Hematopoietic multipotent progenitor cell (in vitro differentiated cells): Measurements from ENCODE around the gene SAFB2. TPM values are rescaled to one million over a fixed set of nuclear protein-coding genes. Genes with fewer than 3 reads are reported as not detected.

Experiments used
- DNase-seq, 3 donors: peaks; one replicate each; pipeline ENCODE4 v3.0.0-alpha.2; 2011 to 2015; ENCODE audit warnings: low read depth in 2 of 3, low spot score in 2 of 3
- total RNA-seq: library from RNA; depleted of rRNA; stranded (reverse); fragments of >200 nt; gene quantifications from one replicate; pipeline ENCODE4 v1.2.3, GENCODE V29; 2012

The SAFB2 gene
- total RNA-seq, 1 donor: 52.0 TPM

- no peak for DNase-seq
Measured at GRCh38 chr19:5635427-5635826, 12.9 kb upstream of the SAFB2 start.

DNA sequence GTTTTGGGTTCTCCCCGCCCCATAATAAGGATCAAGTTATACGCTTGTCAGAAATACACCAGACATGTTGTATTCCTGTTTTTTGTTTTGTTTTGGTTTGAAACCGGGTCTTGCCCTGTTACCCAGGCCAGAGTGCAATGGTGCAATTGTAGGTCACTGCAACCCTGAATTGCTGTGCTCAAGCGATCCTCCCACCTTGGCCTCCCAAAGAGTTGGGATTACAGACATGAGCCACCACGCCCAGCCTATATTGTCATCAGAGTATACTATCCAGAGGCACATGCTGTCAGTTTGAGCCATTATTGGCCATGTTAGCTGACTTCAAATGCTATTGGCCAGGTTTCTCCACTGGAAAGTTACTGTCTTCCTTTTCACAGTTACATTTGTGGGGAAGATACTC, 10.1 kb upstream of the SAFB2 start:
- DNase-seq: no peak

DNA sequence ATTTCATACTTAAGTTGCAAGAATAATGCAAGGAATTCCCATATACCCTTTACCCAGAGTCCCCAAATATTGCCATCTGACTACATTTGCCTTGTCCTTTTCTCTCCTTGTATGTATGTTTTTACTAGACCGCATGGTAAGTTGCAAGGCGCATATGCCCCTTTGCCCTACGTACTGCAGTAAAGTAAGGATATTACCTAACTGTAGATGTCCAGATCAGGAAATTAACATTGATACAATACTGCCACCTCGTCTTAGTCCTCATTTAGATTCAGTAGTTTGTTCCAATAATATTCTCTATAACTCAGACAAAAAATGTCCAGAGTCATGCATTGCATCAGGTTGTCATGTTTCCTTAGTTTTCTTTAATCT, 9.7 kb upstream of the SAFB2 start:
- no peak for DNase-seq

DNA sequence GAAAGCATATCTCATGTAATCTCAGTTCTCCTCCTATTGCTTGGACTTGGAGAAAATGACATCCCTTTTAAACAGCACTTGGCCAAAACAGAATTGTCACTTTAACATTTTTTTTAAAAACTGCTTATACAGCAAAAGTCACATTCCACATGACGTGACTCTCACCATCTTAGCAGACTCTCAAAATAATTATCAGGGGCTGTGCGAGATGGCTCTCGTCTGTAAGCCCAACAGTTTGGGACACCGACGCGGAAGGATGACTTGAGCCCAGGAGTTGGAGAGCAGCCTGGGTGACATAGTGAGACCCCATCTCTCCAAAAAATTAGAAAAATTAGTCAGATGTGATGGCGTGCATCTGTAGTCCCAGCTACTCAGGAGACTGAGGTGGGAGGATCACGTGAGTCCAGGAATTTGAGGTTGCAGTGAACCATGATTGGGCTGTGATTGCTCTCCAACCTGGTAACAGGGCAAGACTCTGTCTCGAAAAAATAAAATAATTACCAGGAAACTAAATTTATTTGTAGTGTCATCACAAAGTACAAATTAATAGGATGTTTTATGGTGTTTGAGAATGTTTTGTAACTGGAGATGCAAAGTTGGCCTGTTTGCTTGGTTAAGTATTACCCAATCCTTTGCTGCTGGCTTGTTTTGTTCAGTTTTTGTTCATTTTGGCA, 9.1 kb upstream of the SAFB2 start:
- DNase-seq: no peak

DNA sequence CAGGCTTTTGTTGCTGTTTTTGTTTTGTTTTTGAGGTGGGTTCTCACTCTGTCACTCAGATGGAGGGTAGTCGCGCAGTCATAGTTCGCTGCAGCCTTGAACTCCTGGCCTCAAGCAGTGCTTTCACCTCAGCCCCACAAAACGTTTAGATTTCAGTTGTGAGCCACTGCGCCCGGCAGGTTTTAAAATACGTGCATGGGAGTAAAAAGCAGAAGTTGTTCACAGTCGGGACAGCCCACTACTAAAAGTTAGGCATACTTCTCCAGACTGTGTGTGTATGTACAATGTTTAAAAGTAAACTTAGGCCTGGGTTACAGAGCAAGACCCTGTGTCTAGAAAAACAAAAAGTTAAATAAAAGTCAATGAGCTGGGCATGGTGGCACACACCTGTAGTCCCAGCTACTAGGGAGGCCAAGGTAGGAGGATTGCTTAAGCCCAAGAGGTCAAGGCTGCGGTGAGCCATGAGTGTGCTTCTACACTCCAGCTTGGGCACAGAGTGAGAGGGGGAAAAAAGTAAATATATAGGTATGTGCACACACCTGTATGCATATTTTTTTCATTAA, 6.4 kb upstream of the SAFB2 start:
- peak in 2 of 3 donors; percentile 51 to 81 for DNase-seq

DNA sequence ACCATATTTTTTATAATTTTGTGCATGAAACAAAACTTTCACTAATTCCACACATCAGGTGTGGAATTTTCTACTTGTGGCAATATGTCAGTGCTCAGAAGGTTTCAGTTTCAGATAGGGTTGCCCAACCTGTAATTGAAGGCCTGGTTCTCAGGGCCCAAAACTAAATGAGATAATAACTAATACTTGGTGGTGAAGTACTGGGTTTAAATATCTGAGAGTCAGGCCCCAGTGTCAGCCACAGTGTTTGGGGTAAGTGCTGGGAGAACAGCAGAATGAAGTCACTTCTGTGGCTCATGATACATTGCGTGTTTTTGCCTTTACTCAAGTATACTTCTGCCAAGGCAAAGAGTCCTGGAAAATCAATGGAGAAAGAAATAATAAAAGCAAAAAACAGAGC, 5.9 kb upstream of the SAFB2 start:
- DNase-seq: no peak

- peak in 2 of 3 donors; percentile 90 to 94 for DNase-seq
Measured at GRCh38 chr19:5627395-5627904, 4.9 kb upstream of the SAFB2 start.

DNA sequence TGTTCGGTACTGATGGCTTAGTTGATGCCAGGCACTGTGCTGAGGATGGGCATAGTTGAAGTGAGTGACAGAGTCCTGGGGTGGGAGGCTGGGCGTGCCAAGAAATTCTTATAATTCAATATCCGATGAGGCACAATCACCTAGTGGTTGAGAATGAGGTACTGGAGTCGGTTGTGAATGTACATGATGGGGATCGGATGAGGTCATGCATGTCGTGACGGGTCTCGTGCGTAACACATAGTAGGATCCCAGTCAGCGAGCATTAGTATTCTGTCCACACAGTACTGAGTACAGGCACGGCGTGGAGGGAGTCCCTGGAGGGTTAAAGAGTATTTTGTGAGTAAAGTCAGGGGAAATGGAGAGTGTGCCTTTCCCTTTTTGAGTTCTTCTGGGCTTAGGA, 3.1 kb upstream of the SAFB2 start:
- DNase-seq: no peak

DNA sequence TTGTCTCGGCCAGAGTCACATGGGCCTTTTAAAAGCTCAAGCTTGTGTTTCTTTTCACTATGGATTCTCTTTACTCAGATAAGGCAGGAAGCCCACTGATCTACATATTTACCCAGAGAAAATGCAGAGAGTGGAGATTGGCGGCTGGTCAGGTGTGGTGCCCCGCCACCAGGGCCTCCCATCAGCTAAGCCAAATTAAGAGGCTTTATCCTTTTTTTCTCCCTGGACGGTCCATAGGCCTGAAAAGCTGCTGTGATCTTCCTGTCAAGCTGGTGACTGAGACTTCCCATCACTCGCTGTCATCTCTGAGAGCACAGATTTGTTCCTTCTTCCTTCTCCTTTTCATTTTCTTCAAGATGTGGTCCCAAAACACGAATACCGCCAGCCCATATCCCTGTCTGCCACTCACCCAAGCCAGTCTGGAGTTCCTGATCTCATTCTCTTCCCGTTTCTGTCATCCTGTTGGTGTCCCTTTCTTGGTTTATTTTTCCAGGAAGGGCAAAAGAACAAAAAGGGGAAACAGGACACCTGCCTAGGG, 2.2 kb upstream of the SAFB2 start:
- peak in 1 of 3 donors; percentile 5 for DNase-seq

GRCh38 chr19:5624018-5624663, 1.6 kb upstream of the SAFB2 start:
- peak in 2 of 3 donors; percentile 31 to 37 for DNase-seq

- peak; percentile 6 to 11 (median 11) for DNase-seq
Measured at GRCh38 chr19:5623397-5624017, 931 bp upstream of the SAFB2 start.

DNA sequence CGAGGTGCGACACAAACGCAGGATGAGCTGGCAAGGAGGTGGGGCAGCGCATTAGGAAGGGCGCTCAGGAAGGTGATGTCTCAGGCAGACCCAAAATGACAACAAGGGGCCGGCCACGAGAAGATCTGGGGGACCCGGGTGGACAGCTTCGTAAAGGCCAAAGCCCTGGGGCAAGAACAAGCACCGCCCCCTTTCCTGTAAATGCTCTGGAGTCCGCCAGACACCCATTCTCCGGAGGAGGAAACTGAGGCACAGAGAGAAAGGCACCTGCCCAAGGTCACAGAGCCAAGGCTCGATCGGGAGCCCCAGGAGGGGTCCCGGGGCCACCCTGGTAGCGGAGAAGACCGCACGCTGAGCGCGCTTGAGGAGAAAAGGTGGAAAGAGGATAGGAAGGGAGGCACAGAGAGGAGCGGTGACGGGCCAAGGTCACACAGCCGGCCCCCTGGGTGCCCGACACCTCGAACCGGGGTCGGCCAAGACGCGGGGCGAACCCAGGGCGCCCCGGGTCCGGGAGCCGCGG, 571 bp downstream of the SAFB2 start:
- DNase-seq: peak in 2 of 3 donors; percentile 5 to 7

- DNase-seq: no peak
Measured at GRCh38 chr19:5621311-5621944, 1.1 kb downstream of the SAFB2 start.

DNA sequence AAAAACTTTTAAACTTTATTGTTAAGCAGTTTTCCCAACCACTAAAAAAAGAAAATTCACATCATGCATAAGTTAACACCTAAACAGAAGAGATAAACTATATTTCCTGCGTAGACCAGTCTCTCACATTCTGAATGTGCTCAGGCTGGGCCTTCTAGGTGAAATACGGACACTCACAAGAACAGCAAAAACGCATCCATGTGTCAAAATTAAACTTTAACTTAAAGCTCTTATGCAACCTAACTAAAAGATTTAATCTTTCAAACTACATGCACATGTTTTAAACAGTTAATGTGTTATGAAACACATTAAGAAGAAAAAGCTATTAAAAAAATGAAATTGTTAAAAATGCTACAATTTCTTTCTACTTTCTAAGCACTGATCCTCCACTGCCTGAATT, 2.6 kb downstream of the SAFB2 start:
- no peak for DNase-seq

GRCh38 chr19:5618591-5618990, 4.0 kb downstream of the SAFB2 start:
- no peak for DNase-seq

- no peak for DNase-seq
Measured at GRCh38 chr19:5617080-5617479, 5.5 kb downstream of the SAFB2 start.

DNA sequence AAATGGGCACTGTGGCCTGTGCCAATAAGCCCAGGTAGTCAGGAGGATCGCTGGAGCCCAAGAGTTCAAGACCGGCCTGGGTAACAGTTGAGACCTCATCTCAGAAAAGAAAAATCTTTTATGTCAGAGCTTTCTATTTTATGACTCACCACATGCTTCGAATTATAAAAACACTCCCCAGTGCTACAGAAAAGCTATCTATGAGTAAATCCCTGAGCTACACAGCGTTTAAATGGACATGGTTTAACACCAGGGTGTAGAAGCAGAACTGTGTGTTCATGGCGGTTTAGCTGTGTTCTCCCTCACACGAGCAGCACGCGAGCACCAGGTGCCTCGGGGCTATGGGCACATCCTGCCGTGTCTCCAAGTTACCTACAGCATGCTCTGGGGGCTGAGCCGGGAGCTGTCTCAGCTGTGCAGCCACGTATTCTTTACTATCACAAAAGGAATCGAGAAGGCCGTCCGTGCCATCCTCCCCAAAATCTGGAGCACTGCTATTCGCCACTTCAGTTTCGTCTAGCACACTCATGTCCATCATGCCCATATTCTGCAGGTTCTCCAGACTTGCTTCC, 6.7 kb downstream of the SAFB2 start:
- no peak for DNase-seq

GRCh38 chr19:5612891-5613865, 9.4 kb downstream of the SAFB2 start:
- DNase-seq: no peak

DNA sequence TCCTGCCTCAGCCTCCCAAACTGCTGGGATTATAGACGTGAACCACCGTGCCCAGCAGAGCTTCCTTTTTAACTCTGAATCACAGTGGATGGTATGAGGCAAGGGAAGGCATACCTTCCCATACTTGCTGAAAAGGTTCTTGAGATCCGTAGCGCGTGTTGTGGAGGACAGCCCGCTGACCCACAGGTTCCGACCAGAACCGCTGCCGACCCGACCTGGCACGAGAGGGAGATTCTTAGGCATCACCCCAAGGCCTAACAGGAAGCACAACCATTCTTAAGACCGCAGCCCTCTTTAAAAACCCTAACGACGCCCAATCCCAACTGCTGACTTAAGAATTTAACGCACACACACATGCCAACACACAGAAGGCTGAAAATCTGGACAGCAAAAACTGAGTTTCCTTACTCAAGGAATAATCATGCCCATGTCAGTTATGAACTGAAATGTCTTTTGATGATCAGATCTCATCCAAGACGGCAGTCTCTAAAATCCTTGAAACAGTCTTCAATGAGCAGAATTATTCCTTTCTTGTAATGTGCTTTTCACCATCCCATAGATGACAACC, 12.6 kb downstream of the SAFB2 start:
- no peak for DNase-seq
